HL-60 (cell line): ENCODE data around the gene AGL.

Experiments used
- DNase-seq, 2 experiments: peaks; one replicate each; pipeline ENCODE4 v3.0.0-alpha.2; 2010 to 2020; ENCODE audit warnings: low read depth in 1 of 2, low spot score in 1 of 2
- H3K27ac ChIP-seq: fragments of 250-450 bp; sonication (Bioruptor Pico); replicated peaks from 2 replicates; pipeline ENCODE4 v1.5.1; 2020; ENCODE audit warnings: mild to moderate bottlenecking, moderate library complexity
- H3K27me3 ChIP-seq: fragments of 250-450 bp; sonication (Bioruptor Pico); 2 replicates; pipeline ENCODE4 v1.5.1; 2021; ENCODE audit warnings: mild to moderate bottlenecking, moderate library complexity; ENCODE audit not compliant: insufficient read depth, poor library complexity, severe bottlenecking
- H3K4me3 ChIP-seq: replicated peaks from 2 replicates; pipeline ENCODE4 v1.5.1; 2011; ENCODE audit warnings: mild to moderate bottlenecking, control low read depth, low read length; ENCODE audit not compliant: insufficient read depth
- CTCF ChIP-seq: IDR thresholded peaks from one replicate; pipeline ENCODE4 v1.5.1; 2011; ENCODE audit warnings: low read length, control low read depth, inconsistent platforms; ENCODE audit not compliant: insufficient read depth
- GABPA ChIP-seq: IDR thresholded peaks from 2 replicates; pipeline ENCODE4 v1.6.1; 2012; ENCODE audit warnings: low read depth
- POLR2AphosphoS5 ChIP-seq: IDR thresholded peaks from 2 replicates; pipeline ENCODE4 v1.6.1; 2012; ENCODE audit warnings: low read depth
- SPI1 ChIP-seq: IDR thresholded peaks from 2 replicates; pipeline ENCODE4 v1.6.1; 2012; ENCODE audit warnings: low read depth, mild to moderate bottlenecking, borderline replicate concordance
- TF ChIP-seq, protein P1 (sequence below): IDR thresholded peaks from 2 replicates; pipeline ENCODE4 v1.6.1; 2012; ENCODE audit warnings: low read depth; ENCODE audit not compliant: insufficient replicate concordance

Gene AGL

DNA sequence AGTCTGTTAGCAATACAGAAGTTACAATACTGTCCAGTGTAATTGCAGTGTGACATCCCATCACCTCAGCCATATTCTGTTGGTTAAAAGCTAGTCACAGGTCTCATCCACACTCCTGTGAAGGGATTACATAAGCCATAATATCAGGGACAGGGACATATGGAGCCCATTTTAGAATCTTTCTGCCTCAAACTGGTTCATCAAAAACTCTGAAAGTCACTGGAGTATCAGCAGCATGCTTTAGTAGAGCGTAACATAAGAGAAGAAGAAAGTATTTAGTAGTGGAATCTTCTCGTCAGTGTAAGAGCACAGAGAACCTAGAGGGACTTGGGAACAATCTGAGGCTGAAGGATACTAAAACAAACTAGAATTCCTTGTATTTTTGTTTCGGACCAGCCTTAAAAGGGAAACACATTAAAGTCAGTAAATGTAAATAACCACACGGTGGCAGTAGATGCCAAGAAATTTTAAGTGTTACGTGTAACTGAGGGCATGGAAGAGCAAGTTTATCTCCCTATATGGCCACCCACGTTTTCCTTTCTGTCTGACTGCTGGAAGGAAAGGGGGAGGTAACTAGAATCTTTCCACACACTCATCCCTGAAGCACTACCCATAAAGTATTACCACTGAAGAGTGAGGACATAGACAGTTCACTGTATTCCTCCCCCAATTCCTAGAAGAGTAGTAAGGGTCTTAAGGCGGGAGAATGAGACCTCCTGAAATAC is 41.6 kb upstream of the AGL start:
- Histone ChIP-seq H3K4me3 (no peak overlapping the region), H3K27ac (no peak overlapping the region), H3K27me3 (no peaks in the 10 kb centered on the region)
- peak; percentile 36 to 73 for DNase-seq
- TF ChIP-seq CTCF = peak; percentile 26
- TF ChIP-seq SPI1 = no peak
- TF ChIP-seq, protein P1, sequence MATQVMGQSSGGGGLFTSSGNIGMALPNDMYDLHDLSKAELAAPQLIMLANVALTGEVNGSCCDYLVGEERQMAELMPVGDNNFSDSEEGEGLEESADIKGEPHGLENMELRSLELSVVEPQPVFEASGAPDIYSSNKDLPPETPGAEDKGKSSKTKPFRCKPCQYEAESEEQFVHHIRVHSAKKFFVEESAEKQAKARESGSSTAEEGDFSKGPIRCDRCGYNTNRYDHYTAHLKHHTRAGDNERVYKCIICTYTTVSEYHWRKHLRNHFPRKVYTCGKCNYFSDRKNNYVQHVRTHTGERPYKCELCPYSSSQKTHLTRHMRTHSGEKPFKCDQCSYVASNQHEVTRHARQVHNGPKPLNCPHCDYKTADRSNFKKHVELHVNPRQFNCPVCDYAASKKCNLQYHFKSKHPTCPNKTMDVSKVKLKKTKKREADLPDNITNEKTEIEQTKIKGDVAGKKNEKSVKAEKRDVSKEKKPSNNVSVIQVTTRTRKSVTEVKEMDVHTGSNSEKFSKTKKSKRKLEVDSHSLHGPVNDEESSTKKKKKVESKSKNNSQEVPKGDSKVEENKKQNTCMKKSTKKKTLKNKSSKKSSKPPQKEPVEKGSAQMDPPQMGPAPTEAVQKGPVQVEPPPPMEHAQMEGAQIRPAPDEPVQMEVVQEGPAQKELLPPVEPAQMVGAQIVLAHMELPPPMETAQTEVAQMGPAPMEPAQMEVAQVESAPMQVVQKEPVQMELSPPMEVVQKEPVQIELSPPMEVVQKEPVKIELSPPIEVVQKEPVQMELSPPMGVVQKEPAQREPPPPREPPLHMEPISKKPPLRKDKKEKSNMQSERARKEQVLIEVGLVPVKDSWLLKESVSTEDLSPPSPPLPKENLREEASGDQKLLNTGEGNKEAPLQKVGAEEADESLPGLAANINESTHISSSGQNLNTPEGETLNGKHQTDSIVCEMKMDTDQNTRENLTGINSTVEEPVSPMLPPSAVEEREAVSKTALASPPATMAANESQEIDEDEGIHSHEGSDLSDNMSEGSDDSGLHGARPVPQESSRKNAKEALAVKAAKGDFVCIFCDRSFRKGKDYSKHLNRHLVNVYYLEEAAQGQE = no peak
- TF ChIP-seq GABPA = no peak

DNA sequence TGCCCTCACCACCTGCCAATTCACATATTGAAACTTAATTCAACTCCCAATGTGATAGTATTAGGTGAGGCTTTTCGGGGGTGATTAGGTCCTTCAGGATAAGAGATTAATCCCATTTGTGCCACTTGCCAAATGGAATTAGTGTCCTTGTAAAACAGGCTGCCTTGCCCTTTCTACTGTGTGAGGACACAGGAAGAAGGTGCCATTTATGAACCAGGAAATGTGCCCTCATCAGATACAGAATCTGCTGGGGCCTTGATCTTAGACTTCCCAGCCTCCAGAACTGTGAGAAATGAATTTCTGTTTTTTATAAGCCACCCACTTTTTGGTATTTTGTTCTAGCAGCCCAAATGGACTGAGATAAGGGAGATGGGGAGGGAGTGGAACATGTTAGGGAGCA is 39.1 kb upstream of the AGL start:
- DNase-seq = no peak
- Histone ChIP-seq H3K27ac (no peak overlapping the region), H3K27me3 (no peaks in the 10 kb centered on the region), H3K4me3 (no peak overlapping the region)
- TF ChIP-seq, protein P1 = no peak
- no peak for TF ChIP-seq SPI1
- TF ChIP-seq GABPA = no peak
- no peak for TF ChIP-seq CTCF
- no peak for TF ChIP-seq POLR2AphosphoS5

- Histone ChIP-seq H3K4me3 (no peak overlapping the region), H3K27ac (no peak overlapping the region), H3K27me3 (no peaks in the 10 kb centered on the region)
- DNase-seq = no peak
- no peak for TF ChIP-seq POLR2AphosphoS5
- no peak for TF ChIP-seq GABPA
- TF ChIP-seq CTCF = no peak
- no peak for TF ChIP-seq SPI1
- TF ChIP-seq, protein P1 = no peak
Measured at GRCh38 chr1:99811747-99812146, 38.4 kb upstream of the AGL start.
